Measurements from ENCODE around the gene RAB40C.
A peak's percentile ranks its signal among the peaks of the same experiment; 100 is the strongest.

GRCh38 chr16:667780-668518, 78.1 kb downstream of the RAB40C start, which contains the start of gene RHOT2:
- TF ChIP-seq SIN3A (IDR thresholded peaks at IDR 0.05; ENCODE audit: borderline replicate concordance, insufficient read depth, low read depth, low read length) (peak; percentile 76; the same call in 1 of the 2 replicates), CTCF (IDR thresholded peaks at IDR 0.05) (peak; percentile 99)
